Vagina (tissue), 2 donors: ENCODE measurements around the gene TOMT.

Source experiments
- POLR2A ChIP-seq, 2 donors: fragments of 450-650 bp; IDR thresholded peaks; one replicate each; pipeline ENCODE4 v1.6.1; 2017; ENCODE audit warnings: antibody characterized with exemption in 2 of 2, mild to moderate bottlenecking in 2 of 2, moderate library complexity in 2 of 2
- POLR2AphosphoS5 ChIP-seq, 2 donors: sonication (generic); formaldehyde crosslinking; IDR thresholded peaks; one replicate each; pipeline ENCODE4 v1.9.0; 2017; ENCODE audit warnings: antibody characterized with exemption in 2 of 2, mild to moderate bottlenecking in 2 of 2, low read depth in 1 of 2; ENCODE audit not compliant: insufficient read depth in 1 of 2
- TF ChIP-seq, protein P1 (sequence below), 3 experiments: fragments of 450-650 bp in 2 of 3; fragments of 200-600 bp in 1 of 3; sonication (generic) in 1 of 3; IDR thresholded peaks; one replicate each; pipeline ENCODE4 v1.5.1; 2017 to 2019; ENCODE audit warnings: antibody characterized with exemption in 3 of 3, mild to moderate bottlenecking in 2 of 3, moderate library complexity in 2 of 3

DNA sequence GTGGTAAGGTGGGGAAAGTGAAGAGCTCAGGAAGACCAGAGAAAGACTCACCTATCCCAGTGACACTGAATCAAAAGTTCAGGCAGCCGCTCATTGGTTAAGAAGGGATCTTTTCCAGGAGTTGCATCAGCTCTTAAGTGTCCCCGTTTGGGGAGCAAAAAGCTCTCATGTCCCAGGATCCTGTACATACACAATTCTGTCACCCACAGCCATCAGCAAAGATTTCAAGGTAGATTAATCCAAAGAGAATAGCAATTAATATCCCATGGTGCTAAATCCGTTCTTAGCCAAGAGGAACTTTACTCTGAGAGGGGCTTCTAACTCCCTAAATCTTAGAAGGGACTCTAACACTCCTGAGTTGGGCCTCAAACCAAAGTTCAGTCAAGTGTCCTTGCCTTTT, 49.1 kb downstream of the TOMT start:
- TF ChIP-seq, protein P1, sequence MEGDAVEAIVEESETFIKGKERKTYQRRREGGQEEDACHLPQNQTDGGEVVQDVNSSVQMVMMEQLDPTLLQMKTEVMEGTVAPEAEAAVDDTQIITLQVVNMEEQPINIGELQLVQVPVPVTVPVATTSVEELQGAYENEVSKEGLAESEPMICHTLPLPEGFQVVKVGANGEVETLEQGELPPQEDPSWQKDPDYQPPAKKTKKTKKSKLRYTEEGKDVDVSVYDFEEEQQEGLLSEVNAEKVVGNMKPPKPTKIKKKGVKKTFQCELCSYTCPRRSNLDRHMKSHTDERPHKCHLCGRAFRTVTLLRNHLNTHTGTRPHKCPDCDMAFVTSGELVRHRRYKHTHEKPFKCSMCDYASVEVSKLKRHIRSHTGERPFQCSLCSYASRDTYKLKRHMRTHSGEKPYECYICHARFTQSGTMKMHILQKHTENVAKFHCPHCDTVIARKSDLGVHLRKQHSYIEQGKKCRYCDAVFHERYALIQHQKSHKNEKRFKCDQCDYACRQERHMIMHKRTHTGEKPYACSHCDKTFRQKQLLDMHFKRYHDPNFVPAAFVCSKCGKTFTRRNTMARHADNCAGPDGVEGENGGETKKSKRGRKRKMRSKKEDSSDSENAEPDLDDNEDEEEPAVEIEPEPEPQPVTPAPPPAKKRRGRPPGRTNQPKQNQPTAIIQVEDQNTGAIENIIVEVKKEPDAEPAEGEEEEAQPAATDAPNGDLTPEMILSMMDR (IDR thresholded peaks at IDR 0.05) = no peak
- TF ChIP-seq POLR2AphosphoS5 (IDR thresholded peaks at IDR 0.05; ENCODE audit: insufficient read depth in 1 of 2, low read depth in 1 of 2) = no peak
- no peak for TF ChIP-seq POLR2A (IDR thresholded peaks at IDR 0.05)
